HG03378 (cell line): ENCODE data around the gene MCF2L2.

Source experiments
- ATAC-seq: cut with Tn5 transposase; IDR thresholded peaks from one replicate; pipeline ENCODE4 v1.9.1; 2021; ENCODE audit warnings: mild to moderate bottlenecking, moderate library complexity; ENCODE audit not compliant: unreplicated experiment

MCF2L2 gene

DNA sequence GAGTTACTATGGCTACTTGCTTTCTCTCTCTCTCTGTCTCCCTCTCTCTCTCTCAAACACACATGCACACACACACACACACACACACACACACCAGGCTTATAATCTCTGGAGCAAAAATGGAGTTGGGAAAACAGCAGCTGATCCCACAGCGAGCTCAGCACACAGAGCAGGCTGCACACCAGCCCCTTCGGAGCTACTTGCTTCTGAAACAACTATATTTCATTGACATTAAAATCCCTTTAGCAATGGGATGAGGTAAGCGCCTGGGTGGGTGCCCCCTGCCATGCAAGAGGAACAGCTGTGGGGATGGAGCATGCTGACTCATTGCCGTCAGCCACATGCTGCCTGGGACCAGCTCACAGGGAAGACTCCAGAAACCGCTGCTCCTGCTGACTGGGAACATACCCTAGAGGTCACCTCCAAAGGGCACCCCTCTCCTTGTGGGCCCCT, 129.7 kb downstream of the MCF2L2 start:
- no peak for ATAC-seq

DNA sequence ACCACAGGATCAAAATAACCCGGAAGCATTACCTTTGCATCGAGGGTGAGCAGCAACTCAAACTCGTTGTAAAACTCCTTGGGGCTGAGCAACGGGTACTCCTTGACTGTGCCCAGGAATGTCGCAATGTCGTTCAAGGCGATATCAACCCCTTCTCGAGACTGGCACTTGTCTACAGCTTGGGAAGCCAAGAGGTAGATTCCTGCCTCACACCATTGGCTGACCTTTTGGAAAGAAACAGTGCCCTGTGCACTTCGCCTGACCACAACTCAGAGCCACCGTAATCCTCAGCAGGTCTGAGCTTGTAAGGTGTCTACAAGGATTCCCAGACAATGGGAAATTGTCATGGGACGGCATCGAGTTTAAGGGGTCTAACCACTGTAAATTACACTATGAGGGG, 131.5 kb downstream of the MCF2L2 start:
- ATAC-seq: no peak

DNA sequence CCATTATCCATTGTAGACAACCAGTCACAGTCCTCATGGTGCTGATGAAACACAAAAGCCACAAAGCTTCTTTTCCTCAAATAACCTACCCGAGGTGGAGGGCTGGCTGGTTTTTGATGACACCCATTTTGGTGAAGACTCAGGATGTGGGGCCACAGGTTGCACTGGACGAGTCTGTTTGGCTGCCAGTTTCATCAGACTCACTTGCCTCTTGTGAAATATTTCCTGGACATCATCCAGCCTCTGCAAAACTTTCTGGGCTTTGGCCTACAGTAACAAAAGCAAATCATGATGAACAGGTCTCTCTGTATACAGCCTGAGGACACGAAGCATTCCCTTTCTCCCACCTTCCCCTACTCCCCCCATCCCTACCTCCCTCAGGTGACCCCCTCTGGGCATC, 133.2 kb downstream of the MCF2L2 start:
- no peak for ATAC-seq

DNA sequence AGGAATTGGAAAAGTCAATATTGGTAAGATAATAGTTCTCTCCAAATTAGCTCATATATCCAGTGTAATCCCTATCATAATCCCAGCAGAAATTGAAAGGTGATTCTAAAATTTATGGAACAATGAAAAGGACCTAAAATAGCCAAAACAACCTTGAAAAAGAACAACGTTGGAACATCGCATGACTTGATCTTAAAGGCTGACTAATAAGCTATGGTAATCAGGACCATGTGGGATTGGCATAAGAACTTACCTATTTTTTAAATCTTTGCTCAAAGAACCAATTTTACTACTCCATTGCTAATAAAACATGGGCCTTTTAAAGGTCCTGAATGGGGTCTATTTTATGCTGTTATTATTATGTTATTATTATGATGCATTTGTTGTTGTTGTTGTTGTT, 134.5 kb downstream of the MCF2L2 start:
- no peak for ATAC-seq

DNA sequence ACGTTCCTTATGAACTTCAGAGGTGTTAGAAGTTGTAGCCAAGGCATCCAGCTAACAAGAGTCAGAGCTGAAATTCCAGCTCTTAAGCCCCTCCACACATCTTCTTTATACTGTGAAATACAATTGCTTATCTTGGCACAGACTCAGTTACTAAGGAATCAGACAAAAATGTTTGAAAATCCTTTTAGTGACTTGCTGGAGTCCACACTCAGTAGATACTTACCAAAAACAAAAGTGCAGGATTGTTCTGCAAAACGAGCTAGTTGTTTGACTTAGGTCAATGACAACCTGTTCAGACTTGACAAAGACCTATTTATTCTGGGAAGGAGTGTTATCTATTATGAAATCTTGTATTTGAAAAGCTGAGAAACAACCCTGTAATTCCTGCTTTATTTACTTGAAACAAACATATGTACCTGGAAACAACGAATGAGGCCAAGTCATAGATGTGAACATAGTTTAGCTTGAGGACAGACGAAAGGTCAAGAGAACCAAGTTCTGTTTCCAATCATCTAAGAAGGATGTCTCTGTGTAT, 136.9 kb downstream of the MCF2L2 start:
- no peak for ATAC-seq

DNA sequence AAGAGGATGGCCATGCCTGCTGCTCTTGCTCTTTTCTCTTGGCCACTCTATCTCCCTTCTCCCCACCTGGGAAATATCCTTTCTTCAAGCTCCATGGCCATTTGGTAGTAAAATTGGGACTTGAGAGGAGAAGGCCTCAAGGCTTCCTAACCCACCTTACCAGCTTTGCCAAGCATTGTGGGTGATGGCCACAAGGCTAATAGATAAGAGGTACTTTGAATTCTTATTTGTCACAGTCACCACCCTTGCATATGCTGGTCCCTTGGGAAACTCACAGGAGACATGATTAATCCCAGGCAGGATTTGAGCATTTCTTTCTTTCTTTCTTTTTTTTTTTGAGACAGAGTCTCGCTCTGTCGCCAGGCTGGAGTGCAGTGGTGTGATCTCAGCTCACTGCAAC, 138.2 kb downstream of the MCF2L2 start:
- ATAC-seq: no peak

DNA sequence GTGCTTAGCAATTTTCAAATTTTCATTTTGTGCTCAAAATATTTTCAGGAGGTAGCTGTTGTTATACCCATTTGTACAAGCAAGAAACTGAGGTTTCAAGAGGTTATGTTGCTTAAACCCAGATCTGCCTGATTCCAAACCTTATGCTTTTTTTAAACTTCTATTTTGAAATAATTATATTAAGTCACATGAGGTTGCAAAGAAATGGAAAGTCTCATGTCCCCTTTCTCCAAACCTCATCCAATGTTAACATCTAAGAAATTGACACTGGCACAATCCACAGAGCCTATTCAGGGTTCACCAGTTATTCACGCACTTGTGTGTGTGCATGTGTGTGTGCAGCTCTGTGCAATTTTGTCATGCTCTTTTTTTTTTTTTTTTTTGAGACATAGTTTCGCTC, 140.3 kb downstream of the MCF2L2 start:
- ATAC-seq: no peak

DNA sequence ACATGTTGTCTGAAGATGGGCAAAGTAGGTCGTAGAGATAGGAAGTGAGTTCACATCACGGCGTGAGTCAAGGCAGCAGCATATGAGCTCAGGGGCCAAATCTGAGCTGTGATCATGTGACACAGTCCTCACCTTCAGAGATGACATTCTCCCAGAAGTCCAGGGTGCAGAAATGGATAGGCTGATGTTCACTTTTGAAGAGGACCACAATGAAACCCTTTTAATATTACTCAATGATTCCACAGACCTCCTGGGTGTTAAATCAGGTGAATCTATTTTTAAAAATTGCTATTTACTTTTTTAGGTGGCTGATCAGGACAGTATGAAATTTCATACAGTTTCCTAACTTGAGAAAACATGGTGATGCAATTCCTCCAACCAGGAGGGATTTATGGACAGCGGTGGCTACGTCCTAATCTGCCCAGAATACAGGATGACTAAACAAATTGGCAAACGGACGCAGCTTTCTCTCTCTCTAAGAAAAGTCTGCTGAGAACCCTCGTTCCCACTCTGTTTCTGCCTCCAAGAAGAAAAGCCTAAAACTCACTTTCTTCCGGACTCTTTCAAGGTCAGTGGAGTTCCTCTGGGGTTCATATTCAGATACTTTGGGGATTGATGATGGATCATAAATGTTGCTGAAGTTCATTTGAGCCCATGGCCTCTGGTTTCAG, 141.0 kb downstream of the MCF2L2 start:
- no peak for ATAC-seq

DNA sequence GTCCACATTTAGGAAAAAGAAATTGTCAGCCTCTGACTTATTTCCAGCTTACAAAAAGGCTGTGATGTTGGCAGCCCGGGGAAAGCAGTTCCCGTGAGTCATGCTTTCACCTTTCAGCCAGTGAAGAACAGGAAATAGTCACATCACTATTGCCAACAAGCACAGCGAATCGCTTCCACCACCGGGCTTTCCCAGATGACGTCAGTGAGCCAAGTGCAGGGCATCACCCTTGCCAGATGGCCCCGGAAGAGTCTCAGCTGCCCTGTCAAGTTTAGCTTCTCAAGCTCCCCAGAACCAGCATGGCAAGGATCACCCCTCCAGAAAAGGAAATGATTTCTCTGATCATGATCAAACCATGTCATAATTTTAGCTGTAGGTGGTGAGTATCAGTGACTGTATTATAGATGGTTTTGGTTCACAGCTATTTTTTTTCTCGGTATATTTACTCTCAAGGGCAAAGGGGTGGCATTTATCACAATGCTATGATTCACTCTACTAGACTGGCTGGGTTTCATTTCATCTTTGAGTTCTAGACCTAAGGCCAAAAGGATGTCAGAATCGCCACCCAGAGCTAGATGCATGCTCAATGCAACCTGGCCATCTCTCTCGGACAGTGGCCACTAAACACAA, 142.5 kb downstream of the MCF2L2 start:
- peak; percentile 98 for ATAC-seq

DNA sequence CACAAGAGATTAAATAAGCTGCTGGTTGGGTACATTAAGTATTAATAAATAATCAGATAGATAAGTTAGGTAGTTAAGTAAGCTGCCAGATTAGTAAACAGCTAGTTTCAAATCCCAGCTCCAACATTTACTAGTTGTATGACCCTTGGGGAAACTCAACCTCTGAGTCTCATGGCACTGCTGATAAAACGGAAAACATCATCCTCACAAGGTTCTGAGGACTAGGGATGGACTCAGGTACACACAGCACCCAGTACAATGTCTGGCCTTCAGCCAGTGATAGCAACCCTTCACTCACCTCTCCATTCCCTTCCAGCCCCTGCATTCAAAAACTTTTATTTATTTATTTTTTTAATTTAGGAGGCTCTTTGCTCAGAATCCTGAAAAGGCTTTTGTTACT, 143.1 kb downstream of the MCF2L2 start:
- ATAC-seq: no peak

DNA sequence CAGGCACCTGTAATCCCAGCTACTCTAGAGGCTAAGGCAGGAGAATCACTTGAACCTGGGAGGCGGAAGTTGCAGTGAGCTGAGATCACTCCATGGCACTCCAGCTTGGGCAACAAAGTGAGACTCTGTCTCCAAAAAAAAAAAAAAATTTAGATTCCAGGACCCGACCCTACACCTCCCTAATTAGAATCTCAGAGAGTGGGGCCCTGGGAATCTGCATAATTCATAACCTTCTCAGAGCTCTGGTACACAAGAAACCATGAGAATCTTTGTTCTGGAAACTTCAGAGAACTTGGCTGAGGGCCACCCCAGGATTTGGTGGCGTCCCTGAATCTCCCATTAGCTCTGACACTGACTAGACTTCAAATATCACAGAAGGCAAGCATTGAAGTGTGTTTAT, 143.8 kb downstream of the MCF2L2 start:
- ATAC-seq: no peak

DNA sequence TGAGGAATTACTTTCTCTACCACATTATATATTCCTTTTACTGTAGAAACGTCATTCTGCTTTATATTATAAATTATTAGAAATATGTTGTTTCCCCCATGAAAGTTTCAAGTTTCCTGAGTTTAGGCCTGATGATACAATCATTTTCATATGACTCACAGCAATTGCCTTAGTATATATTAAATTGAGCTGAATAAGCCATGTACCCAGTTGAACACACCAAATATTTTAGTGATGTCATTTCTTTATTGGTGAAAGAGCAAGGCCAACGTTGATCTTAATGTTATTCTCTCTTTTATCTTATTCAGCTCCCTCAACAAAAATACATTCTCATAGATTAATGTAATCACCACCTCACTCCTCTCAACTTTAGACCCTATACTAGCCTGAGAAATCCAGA, 144.5 kb downstream of the MCF2L2 start:
- ATAC-seq: no peak

DNA sequence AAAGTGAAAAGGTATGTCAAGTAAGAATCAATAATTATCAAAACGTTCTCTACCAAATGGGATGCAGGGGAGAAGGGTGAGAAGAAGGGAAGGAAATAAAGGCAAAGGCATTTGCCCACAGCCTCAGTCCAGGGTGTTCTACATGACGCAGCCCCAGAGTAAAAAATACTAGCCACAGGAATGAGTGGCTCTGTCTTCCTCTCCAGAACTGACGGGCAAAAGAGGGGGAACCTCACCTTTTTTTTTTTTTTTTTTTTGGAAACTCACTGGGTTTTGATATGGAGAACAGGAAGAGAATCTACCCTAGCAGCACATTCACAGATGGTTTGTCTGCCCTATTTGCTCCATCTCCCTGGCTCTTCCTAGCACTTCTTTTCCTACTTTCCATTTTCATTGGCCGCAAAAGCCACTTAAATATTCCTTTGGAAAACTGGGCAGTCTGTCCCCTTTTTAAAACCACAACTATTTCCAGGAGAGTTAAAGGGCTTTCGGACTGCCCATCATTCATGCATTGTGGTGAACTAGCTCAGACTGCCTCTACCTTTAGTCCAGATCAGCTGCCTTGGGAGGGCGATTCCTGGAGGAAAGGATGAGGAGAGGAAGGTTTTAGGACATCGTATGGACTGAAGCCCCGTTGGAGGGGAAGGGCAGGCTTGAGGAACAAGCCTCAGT, 147.2 kb downstream of the MCF2L2 start:
- no peak for ATAC-seq

DNA sequence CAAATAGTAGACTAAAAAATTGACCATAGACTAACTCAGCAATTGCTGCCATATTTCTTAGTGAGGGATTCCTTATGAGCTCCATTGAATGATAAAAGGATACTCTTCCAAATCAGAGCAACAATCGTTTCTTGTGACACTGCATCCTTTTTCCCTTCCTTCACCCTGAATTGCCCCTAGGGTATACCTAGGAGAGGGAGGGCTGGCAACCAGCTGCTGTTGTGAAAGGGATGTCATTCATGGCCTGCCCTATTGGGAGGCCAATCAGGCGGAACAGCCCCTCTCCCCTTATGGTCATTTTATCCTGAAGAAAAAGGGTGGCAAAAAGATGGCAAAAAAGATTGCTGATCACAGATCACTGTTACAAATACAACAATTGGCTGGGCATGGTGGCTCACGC, 149.0 kb downstream of the MCF2L2 start:
- ATAC-seq: no peak

DNA sequence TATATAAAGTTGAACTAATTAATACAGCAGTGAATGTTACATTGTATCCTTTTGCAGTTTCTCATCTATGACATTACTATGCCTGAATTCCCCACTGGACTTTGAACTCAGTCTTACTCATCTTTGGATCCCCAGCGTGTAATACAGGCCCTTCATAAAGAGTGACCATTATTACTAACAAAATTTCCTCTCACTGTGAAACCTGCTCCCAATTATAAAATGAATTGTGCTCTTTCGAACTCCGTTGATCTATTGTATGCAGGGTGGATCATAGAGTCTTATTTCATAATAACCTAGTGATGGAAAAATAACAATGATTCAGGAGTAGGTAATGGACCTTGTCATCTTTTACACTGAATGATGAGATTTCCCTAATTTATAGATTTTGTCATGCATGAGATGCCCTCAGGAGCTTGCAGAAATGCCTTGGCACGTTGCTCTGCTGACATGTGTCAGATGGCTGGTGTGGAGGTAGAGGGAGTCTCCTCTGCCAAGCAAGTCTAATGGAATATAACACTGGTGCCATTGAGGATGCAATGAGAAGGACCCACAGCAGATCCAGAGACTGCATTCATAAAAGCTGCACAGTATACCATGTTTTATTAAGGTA, 149.8 kb downstream of the MCF2L2 start:
- ATAC-seq: no peak

DNA sequence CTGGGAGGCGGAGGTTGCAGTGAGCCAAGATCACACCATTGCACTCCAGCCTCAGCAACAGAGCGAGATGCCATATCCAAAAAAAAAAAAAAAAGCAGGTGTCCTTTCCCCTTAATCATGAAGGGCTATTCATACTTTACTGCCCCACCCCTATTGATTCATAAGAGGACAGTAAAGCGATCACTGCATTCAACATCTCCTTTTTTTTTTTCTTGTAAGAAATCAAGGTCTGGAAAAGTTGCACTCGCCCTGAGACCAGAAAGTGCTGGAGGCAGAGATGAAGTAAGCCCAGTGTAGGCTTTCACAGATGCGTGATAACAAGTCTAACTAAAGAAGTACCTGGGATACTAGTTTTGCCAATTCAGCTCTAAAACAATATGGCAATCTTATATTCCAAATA, 151.2 kb downstream of the MCF2L2 start:
- ATAC-seq: no peak

DNA sequence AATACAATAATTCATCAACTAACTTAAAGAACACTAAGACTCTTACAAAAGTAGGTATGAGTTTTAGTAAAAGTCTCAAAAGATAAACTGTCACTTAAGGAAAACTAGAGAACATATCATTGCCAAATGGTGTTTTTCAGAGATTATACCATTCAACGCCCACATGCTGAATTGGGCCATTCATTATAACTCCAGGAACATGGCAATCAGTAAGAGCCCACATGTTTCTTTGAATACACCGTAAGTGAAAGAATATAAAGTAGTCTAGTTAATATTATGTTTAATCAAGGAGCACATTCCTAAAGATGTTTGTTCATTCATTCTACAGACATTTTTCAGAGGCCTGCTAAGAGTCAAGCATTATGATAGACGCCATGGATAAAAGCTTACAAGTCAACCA, 152.5 kb downstream of the MCF2L2 start:
- ATAC-seq: no peak

DNA sequence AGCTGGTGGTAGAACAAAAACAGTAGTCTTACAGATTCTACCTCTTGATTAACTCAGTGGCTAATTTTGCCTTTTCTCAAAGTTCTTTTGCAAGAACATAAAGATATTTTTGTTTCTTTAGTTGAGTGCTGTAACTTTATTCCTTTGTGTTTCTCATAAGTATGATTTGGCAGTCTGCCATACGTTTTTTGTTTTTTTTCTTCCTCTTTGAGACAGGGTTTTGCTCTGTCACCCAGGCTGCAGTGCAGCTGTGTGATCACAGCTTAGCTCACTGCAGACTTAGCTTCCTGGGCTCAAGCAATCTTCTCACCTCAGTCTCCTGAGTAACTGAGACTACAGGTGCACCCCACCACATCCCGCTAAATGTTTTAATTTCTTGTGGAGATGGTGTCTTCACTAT, 153.0 kb downstream of the MCF2L2 start:
- ATAC-seq: no peak

DNA sequence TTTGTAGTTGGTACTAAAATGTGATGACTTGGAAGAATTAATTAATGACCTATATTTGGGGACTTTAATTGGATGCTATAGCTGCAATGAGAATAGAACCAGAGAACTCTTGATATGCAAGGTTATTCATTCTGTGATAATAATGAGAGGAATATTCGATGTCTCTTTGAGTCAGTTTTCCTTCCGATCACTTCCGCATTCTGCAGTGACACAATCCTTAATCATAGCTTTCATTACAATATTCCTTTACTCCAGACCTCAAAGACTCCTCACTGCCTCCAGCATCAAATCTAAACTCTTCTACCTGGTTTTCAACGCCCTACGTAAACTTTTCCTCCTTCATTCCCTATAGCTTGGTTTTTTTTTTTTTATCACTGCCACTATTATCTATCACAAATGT, 153.8 kb downstream of the MCF2L2 start:
- ATAC-seq: no peak

DNA sequence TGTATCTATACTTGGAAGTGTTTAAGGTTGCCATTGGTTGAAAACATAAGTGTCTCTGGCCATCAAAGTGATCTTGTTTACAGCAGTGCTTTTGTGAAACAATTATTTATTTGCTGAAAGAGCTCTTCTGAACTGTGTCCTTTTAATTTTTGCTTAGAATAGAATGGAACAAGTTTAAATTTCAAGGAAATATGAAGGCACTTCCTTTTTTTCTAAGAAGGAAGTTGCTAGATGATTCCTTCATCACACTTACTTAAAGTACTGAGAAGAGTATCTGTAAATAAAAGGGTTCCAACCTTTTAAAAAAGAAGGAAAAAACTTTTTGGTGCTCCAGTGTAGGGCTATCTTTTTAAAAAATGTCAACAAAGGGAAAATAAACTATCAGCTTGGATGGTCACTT, 155.6 kb downstream of the MCF2L2 start:
- ATAC-seq: no peak

DNA sequence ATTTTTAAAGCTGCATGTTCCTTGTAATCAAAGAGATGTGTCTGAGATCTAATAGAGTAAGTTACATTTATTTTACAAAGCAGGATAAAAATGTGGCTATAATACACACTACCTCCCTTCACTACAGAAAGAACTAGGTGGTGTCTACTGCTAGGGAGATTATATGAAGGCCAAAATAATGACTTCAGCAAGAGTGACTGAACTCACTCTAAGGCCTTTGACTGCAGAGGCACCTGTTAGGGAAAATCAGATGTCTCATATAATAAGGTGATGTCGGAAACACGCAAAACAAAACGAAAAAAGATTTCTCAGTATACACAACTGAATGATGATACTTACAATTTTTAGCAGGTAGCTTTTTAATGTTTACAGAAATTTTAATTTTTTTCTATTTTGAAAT, 156.3 kb downstream of the MCF2L2 start:
- no peak for ATAC-seq

DNA sequence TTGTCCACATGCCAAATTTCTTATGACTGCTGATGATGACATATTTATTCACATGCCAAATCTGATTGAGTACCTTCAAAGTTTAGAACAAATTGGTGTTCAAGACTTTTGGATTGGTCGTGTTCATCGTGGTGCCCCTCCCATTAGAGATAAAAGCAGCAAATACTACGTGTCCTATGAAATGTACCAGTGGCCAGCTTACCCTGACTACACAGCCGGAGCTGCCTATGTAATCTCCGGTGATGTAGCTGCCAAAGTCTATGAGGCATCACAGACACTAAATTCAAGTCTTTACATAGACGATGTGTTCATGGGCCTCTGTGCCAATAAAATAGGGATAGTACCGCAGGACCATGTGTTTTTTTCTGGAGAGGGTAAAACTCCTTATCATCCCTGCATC, 158.1 kb downstream of the MCF2L2 start:
- ATAC-seq: no peak
